Measurements from ENCODE around the gene FLYWCH2. TPM values are rescaled to one million over a fixed set of nuclear protein-coding genes. Genes with fewer than 3 reads are reported as not detected.
"Not testable (repeated sequence)": the region's sequence is repeated elsewhere in the genome, so short reads cannot be mapped to it uniquely, and the experiment has no call there.

Gene FLYWCH2
- total and polyA plus RNA-seq, 2 donors from 2014 or later: 31.3 to 52.5 TPM

DNA sequence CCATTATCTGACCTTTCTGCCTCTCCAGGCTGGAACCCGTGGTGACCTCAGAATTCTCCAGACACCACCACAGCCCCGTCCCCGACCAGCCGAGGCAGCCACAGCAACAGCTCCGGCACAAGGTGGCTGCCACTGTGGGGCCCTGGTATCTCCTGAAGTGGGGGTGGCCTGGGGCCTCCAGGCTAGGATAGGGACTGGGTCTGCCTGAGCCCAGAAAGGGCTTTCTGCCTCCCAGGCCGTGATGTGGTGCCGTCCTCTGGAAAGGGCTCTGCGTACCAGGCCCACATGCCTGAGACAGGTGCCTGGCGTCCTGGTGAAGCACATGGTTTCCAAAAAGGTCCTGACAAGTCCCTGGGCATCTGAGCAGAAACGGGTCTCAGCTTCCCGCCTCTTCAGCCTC, 45.8 kb downstream of the FLYWCH2 start:
- Histone ChIP-seq H3K36me3 (ENCODE audit: control insufficient read depth in 2 of 3, insufficient read depth in 3 of 3, low read length in 3 of 3) (peaks cover 0 to 7% (median 0%) of the 10 kb centered on the region in 3 donors), H3K4me3 (ENCODE audit: low read length in 3 of 3) (no peak overlapping the region), H3K9ac (ENCODE audit: low read length in 3 of 3) (no peak overlapping the region), H3K9me3 (ENCODE audit: control insufficient read depth in 2 of 3, insufficient read depth in 1 of 3, low read length in 3 of 3) (no peaks in the 10 kb centered on the region), H3K27me3 (ENCODE audit: control insufficient read depth, insufficient read depth, low read length) (no peaks in the 10 kb centered on the region), H3K4me1 (ENCODE audit: control insufficient read depth in 2 of 3, insufficient read depth in 2 of 3, low read depth in 1 of 3, low read length in 3 of 3) (peaks cover 0 to 2% (median 0%) of the 10 kb centered on the region in 3 donors), H3K27ac (ENCODE audit: low read depth in 2 of 2, low read length in 2 of 2) (no peak overlapping the region)
- intact Hi-C loops (cut with DNase I): no loop called here
- TF ChIP-seq, protein P1, sequence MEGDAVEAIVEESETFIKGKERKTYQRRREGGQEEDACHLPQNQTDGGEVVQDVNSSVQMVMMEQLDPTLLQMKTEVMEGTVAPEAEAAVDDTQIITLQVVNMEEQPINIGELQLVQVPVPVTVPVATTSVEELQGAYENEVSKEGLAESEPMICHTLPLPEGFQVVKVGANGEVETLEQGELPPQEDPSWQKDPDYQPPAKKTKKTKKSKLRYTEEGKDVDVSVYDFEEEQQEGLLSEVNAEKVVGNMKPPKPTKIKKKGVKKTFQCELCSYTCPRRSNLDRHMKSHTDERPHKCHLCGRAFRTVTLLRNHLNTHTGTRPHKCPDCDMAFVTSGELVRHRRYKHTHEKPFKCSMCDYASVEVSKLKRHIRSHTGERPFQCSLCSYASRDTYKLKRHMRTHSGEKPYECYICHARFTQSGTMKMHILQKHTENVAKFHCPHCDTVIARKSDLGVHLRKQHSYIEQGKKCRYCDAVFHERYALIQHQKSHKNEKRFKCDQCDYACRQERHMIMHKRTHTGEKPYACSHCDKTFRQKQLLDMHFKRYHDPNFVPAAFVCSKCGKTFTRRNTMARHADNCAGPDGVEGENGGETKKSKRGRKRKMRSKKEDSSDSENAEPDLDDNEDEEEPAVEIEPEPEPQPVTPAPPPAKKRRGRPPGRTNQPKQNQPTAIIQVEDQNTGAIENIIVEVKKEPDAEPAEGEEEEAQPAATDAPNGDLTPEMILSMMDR (IDR thresholded peaks at IDR 0.05; ENCODE audit: borderline replicate concordance, extremely low read depth, insufficient read depth): no peak
- DNase-seq: no peak
- FAIRE-seq: no peak

DNA sequence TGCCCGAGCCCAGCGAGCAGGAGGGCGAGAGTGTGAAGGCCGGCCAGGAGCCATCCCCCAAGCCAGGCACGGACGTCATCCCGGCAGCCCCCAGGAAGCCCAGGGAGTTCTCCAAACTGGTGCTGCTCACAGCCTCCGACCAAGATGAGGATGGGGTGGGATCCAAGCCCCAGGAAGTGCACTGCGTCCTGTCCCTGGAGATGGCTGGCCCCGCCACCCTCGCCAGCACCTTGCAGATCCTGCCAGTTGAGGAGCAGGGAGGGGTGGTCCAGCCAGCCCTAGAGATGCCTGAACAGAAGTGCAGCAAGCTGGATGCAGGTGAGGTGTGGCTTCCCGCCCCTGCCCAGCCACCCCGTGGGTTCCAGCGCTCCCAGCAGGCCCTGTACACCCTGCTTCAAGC, 46.7 kb downstream of the FLYWCH2 start:
- intact Hi-C loops (cut with DNase I): no loop called here
- H3K36me3 ChIP-seq (ENCODE audit: control insufficient read depth in 2 of 3, insufficient read depth in 3 of 3, low read length in 3 of 3): peaks cover 0 to 7% (median 0%) of the 10 kb centered on the region in 3 donors
- H3K9me3 ChIP-seq (ENCODE audit: control insufficient read depth in 2 of 3, insufficient read depth in 1 of 3, low read length in 3 of 3): no peaks in the 10 kb centered on the region
- FAIRE-seq: no peak
- no peaks in the 10 kb centered on the region for H3K27me3 ChIP-seq (ENCODE audit: control insufficient read depth, insufficient read depth, low read length)
- H3K27ac ChIP-seq (ENCODE audit: low read depth in 2 of 2, low read length in 2 of 2): no peak overlapping the region
- TF ChIP-seq, protein P1 (IDR thresholded peaks at IDR 0.05; ENCODE audit: borderline replicate concordance, extremely low read depth, insufficient read depth): no peak
- no peak overlapping the region for H3K4me3 ChIP-seq (ENCODE audit: low read length in 3 of 3)
- no peak overlapping the region for H3K9ac ChIP-seq (ENCODE audit: low read length in 3 of 3)
- no peak for DNase-seq
- peaks cover 0 to 2% (median 0%) of the 10 kb centered on the region in 3 donors for H3K4me1 ChIP-seq (ENCODE audit: control insufficient read depth in 2 of 3, insufficient read depth in 2 of 3, low read depth in 1 of 3, low read length in 3 of 3)

DNA sequence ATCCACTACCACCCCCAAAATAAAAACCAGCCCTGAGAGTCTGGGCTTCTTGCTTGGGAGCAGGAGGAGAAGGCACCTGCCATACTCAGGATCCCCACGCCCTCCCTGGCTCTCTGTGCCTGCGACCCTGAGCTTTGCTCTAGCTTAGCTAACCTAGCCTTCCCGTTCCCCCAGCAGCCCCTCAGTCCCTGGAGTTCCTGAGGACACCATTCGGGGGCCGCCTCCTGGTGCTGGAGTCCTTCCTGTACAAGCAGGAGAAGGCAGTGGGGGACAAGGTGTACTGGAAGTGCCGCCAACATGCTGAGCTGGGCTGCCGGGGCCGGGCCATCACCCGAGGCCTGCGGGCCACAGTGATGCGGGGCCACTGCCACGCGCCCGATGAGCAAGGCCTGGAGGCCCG, 47.2 kb downstream of the FLYWCH2 start:
- intact Hi-C loops (cut with DNase I): no loop called here
- Histone ChIP-seq H3K9ac (ENCODE audit: low read length in 3 of 3) (no peak overlapping the region), H3K9me3 (ENCODE audit: control insufficient read depth in 2 of 3, insufficient read depth in 1 of 3, low read length in 3 of 3) (no peaks in the 10 kb centered on the region), H3K4me1 (ENCODE audit: control insufficient read depth in 2 of 3, insufficient read depth in 2 of 3, low read depth in 1 of 3, low read length in 3 of 3) (peaks cover 0 to 2% (median 0%) of the 10 kb centered on the region in 3 donors), H3K27me3 (ENCODE audit: control insufficient read depth, insufficient read depth, low read length) (no peaks in the 10 kb centered on the region), H3K4me3 (ENCODE audit: low read length in 3 of 3) (no peak overlapping the region), H3K36me3 (ENCODE audit: control insufficient read depth in 2 of 3, insufficient read depth in 3 of 3, low read length in 3 of 3) (peaks cover 0 to 5% (median 0%) of the 10 kb centered on the region in 3 donors), H3K27ac (ENCODE audit: low read depth in 2 of 2, low read length in 2 of 2) (no peak overlapping the region)
- FAIRE-seq (no peak), DNase-seq (no peak)
- TF ChIP-seq, protein P1 (IDR thresholded peaks at IDR 0.05; ENCODE audit: borderline replicate concordance, extremely low read depth, insufficient read depth): no peak

DNA sequence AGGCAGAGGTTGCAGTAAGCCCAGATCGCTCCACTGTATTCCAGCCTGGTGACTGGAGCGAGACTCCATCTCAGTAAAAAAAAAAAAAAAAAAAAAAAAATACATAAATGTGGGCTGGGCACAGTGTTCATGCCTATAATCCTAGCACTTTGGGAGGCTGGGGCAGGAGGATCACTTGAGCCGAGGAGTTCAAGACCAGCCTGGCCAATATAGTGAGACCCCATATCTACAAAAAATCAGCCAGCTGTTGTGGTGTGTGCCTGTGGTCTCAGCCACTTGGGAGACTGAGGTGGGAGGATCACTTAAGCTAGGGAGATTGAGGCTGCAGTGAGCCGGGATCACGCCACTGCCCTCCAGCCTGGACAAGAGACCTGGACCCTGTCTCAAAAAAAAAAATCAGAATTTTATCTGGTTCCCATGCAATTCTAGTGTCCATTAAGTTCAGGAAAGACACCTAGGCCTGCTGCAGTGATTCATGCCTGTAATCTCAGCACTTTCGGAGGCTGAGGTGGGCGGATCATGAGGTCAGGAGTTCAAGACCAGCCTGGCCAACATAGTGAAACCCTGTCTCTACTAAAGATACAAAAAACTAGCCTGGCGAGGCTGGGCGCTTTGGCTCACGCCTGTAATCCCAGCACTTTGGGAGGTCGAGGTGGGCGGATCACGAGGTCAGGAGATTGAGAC, 48.4 kb downstream of the FLYWCH2 start:
- H3K27me3 ChIP-seq (ENCODE audit: control insufficient read depth, insufficient read depth, low read length); H3K4me1 ChIP-seq (ENCODE audit: control insufficient read depth in 2 of 3, insufficient read depth in 2 of 3, low read depth in 1 of 3, low read length in 3 of 3); H3K4me3 ChIP-seq (ENCODE audit: low read length in 3 of 3); H3K9me3 ChIP-seq (ENCODE audit: control insufficient read depth in 2 of 3, insufficient read depth in 1 of 3, low read length in 3 of 3); FAIRE-seq; H3K27ac ChIP-seq (ENCODE audit: low read depth in 2 of 2, low read length in 2 of 2); H3K9ac ChIP-seq (ENCODE audit: low read length in 3 of 3); H3K36me3 ChIP-seq (ENCODE audit: control insufficient read depth in 2 of 3, insufficient read depth in 3 of 3, low read length in 3 of 3); DNase-seq; intact Hi-C loops (cut with DNase I): not testable (repeated sequence)
